ENCODE measurements around the gene NMNAT2.

DNA sequence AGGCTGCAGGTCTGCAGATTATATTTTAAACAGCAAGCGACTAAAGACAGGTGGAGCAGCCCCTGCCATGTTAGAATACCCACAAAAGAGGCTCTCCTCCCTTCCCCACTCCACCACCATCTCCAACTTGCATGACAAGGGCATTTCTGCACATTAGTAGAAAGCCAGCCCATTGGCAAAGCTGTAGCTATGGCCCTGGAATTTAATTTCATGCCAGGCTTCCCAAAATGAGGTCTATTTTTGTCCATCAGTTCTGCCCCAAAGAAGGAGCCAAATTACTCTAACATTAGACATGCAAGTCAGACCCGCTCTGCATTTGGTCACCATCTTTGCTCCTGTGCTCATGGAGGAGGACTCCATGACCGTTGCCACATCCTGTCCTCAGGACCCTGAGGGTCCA lies 116.9 kb downstream of the NMNAT2 start:
- no peak for TF ChIP-seq EZH2 (IDR thresholded peaks at IDR 0.05; ENCODE audit: insufficient read depth, poor library complexity, severe bottlenecking)
- TF ChIP-seq EZH2phosphoT487 (IDR thresholded peaks at IDR 0.05; ENCODE audit: insufficient read depth, low read depth) = no peak

All from GM23248 (cell line).